GM06990 (cell line): Measurements from ENCODE around the gene RIPOR3.

Experiments
- DNase-seq: peaks from one replicate; pipeline ENCODE4 v3.0.0-alpha.2; 2011; ENCODE audit not compliant: insufficient read length; ENCODE audit errors: extremely low read depth
- H3K27me3 ChIP-seq: replicated peaks from 2 replicates; pipeline ENCODE4 v1.6.0; 2011; ENCODE audit warnings: low read length; ENCODE audit not compliant: control insufficient read depth, insufficient read depth
- H3K36me3 ChIP-seq: 2 replicates; pipeline ENCODE4 v1.5.1; 2011; ENCODE audit warnings: low read length; ENCODE audit not compliant: control insufficient read depth, insufficient read depth
- H3K4me3 ChIP-seq: replicated peaks from 2 replicates; pipeline ENCODE4 v1.5.1; 2011; ENCODE audit warnings: low read depth, mild to moderate bottlenecking, control low read depth, low read length
- TF ChIP-seq, protein P1 (sequence below): IDR thresholded peaks from 2 replicates; pipeline ENCODE4 v1.5.1; 2011; ENCODE audit warnings: low read length, control low read depth, mild to moderate bottlenecking, inconsistent platforms; ENCODE audit not compliant: insufficient read depth, poor library complexity, severe bottlenecking

The RIPOR3 gene

DNA sequence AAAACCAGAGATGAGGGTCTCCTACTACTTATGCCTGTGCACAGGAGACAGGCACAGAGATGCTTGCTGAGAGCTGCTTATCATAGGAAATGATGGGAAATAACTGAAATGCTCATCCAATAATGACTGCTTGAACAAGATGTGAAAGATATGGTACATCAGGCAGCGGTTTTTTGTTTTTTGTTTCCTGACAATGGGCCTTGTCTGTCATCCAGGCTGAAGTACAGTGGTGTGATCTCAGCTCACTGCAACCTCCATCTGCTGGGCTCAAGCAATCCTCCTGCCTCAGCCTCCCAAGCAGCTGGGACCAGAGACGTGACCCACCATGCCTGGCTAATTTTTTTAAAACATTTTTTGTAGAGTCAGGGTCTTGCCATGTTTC is 1.2 kb upstream of the RIPOR3 start:
- DNase-seq = no peak
- H3K36me3 ChIP-seq = no peaks in the 10 kb centered on the region
- no peak overlapping the region for H3K4me3 ChIP-seq
- H3K27me3 ChIP-seq = peaks cover 4% of the 10 kb centered on the region
- TF ChIP-seq, protein P1, sequence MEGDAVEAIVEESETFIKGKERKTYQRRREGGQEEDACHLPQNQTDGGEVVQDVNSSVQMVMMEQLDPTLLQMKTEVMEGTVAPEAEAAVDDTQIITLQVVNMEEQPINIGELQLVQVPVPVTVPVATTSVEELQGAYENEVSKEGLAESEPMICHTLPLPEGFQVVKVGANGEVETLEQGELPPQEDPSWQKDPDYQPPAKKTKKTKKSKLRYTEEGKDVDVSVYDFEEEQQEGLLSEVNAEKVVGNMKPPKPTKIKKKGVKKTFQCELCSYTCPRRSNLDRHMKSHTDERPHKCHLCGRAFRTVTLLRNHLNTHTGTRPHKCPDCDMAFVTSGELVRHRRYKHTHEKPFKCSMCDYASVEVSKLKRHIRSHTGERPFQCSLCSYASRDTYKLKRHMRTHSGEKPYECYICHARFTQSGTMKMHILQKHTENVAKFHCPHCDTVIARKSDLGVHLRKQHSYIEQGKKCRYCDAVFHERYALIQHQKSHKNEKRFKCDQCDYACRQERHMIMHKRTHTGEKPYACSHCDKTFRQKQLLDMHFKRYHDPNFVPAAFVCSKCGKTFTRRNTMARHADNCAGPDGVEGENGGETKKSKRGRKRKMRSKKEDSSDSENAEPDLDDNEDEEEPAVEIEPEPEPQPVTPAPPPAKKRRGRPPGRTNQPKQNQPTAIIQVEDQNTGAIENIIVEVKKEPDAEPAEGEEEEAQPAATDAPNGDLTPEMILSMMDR = no peak

DNA sequence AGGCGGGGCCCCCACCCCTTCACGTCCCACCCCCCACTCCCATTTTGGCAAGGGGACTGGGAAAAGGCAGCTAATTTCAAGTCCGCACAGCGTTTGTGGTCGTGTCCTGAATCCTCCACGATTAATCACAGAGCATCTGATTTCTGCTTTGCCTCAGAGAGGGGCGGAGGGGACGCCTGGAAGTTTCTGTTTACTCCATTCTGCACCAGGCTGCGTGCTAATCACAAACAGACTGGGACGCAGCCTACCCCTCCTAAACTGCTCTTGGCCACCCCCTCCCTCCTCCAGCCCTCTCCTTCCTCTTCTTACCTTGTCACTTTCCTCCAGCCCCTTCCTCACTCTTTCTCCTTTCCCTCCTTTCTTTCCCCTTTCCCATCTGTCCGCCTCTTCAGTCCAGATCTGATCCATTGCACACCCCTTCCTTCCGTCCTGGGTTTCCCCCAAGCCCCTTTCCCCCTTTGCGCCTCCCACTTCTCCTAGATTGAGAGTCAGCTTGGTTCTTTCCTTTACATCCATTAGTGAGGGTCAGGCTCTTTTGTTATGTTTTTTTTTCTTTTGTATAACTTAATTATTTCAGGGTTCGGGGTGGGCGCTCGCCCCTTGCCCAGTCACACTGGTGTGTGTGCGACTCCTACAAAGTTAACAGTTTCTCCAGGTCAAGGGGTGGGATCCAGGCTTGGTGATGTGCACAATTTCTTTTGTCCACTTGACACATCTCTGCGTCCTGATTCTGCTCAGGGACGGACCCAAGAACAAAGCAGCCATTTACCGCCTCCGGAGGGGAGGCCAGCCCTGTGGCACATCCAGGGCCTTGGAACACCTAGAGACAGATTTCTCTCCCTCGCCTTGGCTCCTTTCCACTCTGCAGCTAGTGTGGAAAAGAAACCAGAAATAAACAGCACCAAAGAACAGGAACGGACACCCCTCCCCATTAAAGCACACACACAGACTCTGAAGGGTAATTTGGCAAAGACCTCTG is 520 bp upstream of the RIPOR3 start:
- TF ChIP-seq, protein P1 = no peak
- H3K36me3 ChIP-seq = no peaks in the 10 kb centered on the region
- DNase-seq = no peak
- H3K4me3 ChIP-seq = no peak overlapping the region
- H3K27me3 ChIP-seq = peaks cover 4% of the 10 kb centered on the region

DNA sequence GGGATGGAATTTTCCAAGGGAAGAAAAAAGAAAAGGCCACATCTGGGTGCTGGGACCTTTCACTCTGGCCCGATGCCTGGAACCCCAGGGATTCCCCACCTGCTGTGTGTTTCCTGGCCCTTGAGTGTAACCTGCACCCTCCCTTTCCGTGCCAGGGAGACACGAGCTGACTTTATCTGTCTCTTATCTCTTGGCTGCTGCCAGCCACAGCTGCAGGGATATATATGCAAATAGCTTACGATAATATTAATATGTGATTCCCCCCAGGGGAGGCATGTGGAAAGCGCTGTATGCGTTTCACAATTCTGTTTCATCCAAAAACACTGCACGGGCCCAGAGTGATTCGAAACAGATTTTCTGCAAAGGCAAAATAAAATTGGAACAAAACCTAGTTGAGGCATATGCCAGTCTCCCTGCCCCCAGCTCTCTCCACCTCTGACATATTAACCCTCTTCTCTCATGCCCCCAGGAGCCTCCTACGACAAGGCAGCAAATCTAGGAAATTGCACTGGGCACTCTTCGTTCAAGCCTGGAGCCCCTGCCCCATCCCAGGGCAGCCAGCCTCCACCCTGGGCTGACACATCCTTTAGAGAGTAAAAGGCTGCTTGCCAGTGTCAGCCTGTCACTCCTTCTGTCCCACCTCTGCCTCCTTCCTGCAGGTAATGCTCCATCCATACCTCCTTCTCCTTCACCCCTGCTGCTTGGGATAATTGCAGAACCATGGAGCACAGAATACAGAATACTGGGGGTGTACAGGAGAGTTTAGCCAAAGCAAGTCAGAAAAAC is 1.3 kb downstream of the RIPOR3 start:
- DNase-seq = no peak
- Histone ChIP-seq H3K36me3 (no peaks in the 10 kb centered on the region), H3K4me3 (no peak overlapping the region), H3K27me3 (peaks cover 4% of the 10 kb centered on the region)
- TF ChIP-seq, protein P1 = no peak

DNA sequence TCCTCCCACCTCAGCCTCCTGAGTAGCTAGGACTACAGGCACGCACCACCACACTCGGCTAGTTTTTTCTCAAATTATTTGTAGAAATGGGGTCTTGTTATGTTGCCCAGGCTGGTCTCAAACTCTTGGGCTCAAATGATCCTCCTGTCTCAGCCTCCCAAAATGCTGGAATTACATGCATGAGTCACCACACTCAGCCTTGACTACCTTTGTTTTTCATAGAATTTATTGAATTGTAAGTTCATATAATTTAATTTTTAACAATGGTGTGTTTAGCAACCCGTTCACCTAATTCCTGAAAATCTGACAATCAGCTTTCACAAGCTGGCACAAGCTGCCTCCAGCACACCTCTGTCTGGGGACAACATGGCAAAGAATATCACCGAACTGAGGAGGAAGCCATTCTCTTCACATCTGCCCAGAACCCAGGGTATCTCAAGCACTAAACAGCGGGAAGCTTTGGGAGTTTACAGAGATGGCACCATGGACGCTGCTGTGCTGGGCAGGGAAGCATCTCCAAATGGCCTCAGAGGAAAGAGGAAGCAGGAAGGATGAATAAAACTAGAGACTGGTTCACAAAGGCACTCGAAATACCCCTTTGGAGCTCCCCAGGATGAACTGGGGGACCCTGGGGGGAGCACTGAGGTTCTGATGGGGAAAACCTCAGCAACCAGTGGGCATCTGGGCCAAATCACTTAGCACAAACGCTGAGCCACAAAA is 2.9 kb downstream of the RIPOR3 start:
- TF ChIP-seq, protein P1 = no peak
- Histone ChIP-seq H3K27me3 (peaks cover 4% of the 10 kb centered on the region), H3K36me3 (no peaks in the 10 kb centered on the region), H3K4me3 (no peak overlapping the region)
- no peak for DNase-seq

DNA sequence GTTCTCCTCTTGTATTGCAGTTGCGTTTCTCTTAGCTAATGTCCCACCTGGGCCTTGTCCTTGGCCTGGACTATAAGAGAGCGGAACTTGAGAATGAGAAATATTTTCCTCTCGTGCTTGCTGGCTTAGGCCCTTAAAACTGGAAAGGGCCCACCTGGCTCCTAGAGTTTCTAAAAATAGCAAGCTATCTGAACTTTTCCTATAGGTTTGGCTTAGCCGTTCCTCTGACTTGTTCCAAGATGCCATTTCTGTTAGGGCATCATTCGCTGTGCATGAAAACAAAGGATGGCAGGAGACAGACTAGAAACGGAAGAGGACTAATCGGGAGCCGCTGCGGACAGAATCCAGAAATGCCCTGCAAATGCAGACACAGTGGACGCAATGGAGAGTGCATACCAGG is 4.5 kb downstream of the RIPOR3 start:
- no peak for DNase-seq
- TF ChIP-seq, protein P1 = no peak
- Histone ChIP-seq H3K27me3 (peaks cover 4% of the 10 kb centered on the region), H3K36me3 (no peaks in the 10 kb centered on the region), H3K4me3 (no peak overlapping the region)
